Nephron progenitor cell (in vitro differentiated cells): ENCODE measurements around the gene STK38.
A peak's percentile ranks its signal among the peaks of the same experiment; 100 is the strongest.

Experiments
- DNase-seq: peaks from one replicate; pipeline ENCODE4 v3.0.0; 2021
- H3K27ac Mint-ChIP-seq: 2 replicates; pipeline ENCODE4 v1.8.0; 2021; ENCODE audit warnings: mild to moderate bottlenecking, moderate library complexity, mixed read lengths
- H3K27me3 Mint-ChIP-seq: 2 replicates; pipeline ENCODE4 v1.8.0; 2021; ENCODE audit warnings: mild to moderate bottlenecking, low read depth, mixed read lengths; ENCODE audit not compliant: poor library complexity
- H3K36me3 Mint-ChIP-seq: 2 replicates; pipeline ENCODE4 v1.8.0; 2021; ENCODE audit warnings: low read depth, mixed read lengths
- H3K4me1 Mint-ChIP-seq: 2 replicates; pipeline ENCODE4 v1.8.0; 2021; ENCODE audit warnings: mixed read lengths
- H3K4me3 Mint-ChIP-seq: 2 replicates; pipeline ENCODE4 v1.8.0; 2021; ENCODE audit warnings: mild to moderate bottlenecking, moderate library complexity, mixed read lengths
- H3K9me3 Mint-ChIP-seq: 2 replicates; pipeline ENCODE4 v1.8.0; 2021; ENCODE audit warnings: mild to moderate bottlenecking, moderate library complexity, mixed read lengths
- CTCF ChIP-seq: fragments of 200-600 bp; sonication (generic); IDR thresholded peaks from 2 replicates; pipeline ENCODE4 v1.5.0; 2021; ENCODE audit warnings: antibody characterized with exemption

The STK38 gene

GRCh38 chr6:36493859-36494258 lies 53.4 kb downstream of the STK38 start:
- Mint-ChIP-seq H3K4me1 (peaks cover 5% of the 10 kb centered on the region), H3K9me3 (no peaks in the 10 kb centered on the region), H3K27me3 (peaks cover 3% of the 10 kb centered on the region), H3K36me3 (peaks cover 71% of the 10 kb centered on the region), H3K4me3 (no peak overlapping the region), H3K27ac (no peak overlapping the region)
- TF ChIP-seq CTCF: no peak
- no peak for DNase-seq

- Mint-ChIP-seq H3K9me3 (no peaks in the 10 kb centered on the region), H3K36me3 (peaks cover 67% of the 10 kb centered on the region), H3K4me1 (peaks cover 5% of the 10 kb centered on the region), H3K27me3 (peaks cover 3% of the 10 kb centered on the region), H3K27ac (peak overlapping the region; percentile 35), H3K4me3 (no peak overlapping the region)
- DNase-seq: no peak
- TF ChIP-seq CTCF: no peak
These were observed 54.0 kb downstream of the STK38 start for GRCh38 chr6:36493319-36493718.

GRCh38 chr6:36492621-36493020 lies 54.7 kb downstream of the STK38 start:
- Mint-ChIP-seq H3K9me3 (no peaks in the 10 kb centered on the region), H3K27me3 (peaks cover 3% of the 10 kb centered on the region), H3K27ac (no peak overlapping the region), H3K4me1 (peaks cover 5% of the 10 kb centered on the region), H3K36me3 (peaks cover 62% of the 10 kb centered on the region), H3K4me3 (no peak overlapping the region)
- no peak for TF ChIP-seq CTCF
- DNase-seq: no peak

GRCh38 chr6:36492092-36492491 lies 55.2 kb downstream of the STK38 start:
- Mint-ChIP-seq H3K27me3 (peaks cover 3% of the 10 kb centered on the region), H3K36me3 (peaks cover 59% of the 10 kb centered on the region)
- no peak for TF ChIP-seq CTCF

GRCh38 chr6:36491378-36491965 lies 55.8 kb downstream of the STK38 start:
- H3K9me3 Mint-ChIP-seq: no peaks in the 10 kb centered on the region
- H3K27ac Mint-ChIP-seq: peak overlapping the region; percentile 6
- peaks cover 5% of the 10 kb centered on the region for H3K4me1 Mint-ChIP-seq
- DNase-seq: no peak
- H3K36me3 Mint-ChIP-seq: peaks cover 59% of the 10 kb centered on the region
- TF ChIP-seq CTCF: no peak
- peaks cover 3% of the 10 kb centered on the region for H3K27me3 Mint-ChIP-seq
- no peak overlapping the region for H3K4me3 Mint-ChIP-seq

More at GRCh38 chr6:36492092-36492491, 55.2 kb downstream of the STK38 start:
- H3K4me3 Mint-ChIP-seq: no peak overlapping the region
- H3K9me3 Mint-ChIP-seq: no peaks in the 10 kb centered on the region
- DNase-seq: no peak
- H3K4me1 Mint-ChIP-seq: peaks cover 5% of the 10 kb centered on the region
- H3K27ac Mint-ChIP-seq: no peak overlapping the region

GRCh38 chr6:36489426-36489825 lies 57.9 kb downstream of the STK38 start:
- DNase-seq: no peak
- H3K27ac Mint-ChIP-seq: no peak overlapping the region
- peaks cover 59% of the 10 kb centered on the region for H3K36me3 Mint-ChIP-seq
- TF ChIP-seq CTCF: no peak
- peaks cover 5% of the 10 kb centered on the region for H3K4me1 Mint-ChIP-seq
- peaks cover 3% of the 10 kb centered on the region for H3K27me3 Mint-ChIP-seq
- H3K4me3 Mint-ChIP-seq: no peak overlapping the region
- no peaks in the 10 kb centered on the region for H3K9me3 Mint-ChIP-seq
